Testis (tissue), 3 donors: ENCODE measurements around the gene NOTCH1. TPM values are rescaled to one million over a fixed set of nuclear protein-coding genes. Genes with fewer than 3 reads are reported as not detected.
A peak's percentile ranks its signal among the peaks of the same experiment; 100 is the strongest.

Experiments
- DNase-seq: peaks from one replicate; pipeline ENCODE4 v3.0.0-alpha.2; 2019
- H3K27ac ChIP-seq, 2 donors: fragments of 200-600 bp; sonication (generic); one replicate each; pipeline ENCODE4 v1.5.1; 2019
- H3K27me3 ChIP-seq: fragments of 200-600 bp; sonication (generic); one replicate; pipeline ENCODE4 v1.5.1; 2019
- H3K36me3 ChIP-seq: fragments of 200-600 bp; sonication (generic); one replicate; pipeline ENCODE4 v1.5.1; 2017; ENCODE audit warnings: low read depth; ENCODE audit errors: missing control alignments
- H3K4me1 ChIP-seq: fragments of 200-600 bp; sonication (generic); one replicate; pipeline ENCODE4 v1.5.1; 2019
- H3K4me3 ChIP-seq, 2 donors: fragments of 200-600 bp; sonication (generic); one replicate each; pipeline ENCODE4 v1.5.1; 2017 to 2019
- H3K9me3 ChIP-seq: fragments of 200-600 bp; sonication (generic); one replicate; pipeline ENCODE4 v1.5.1; 2017
- CTCF ChIP-seq, 3 experiments: fragments of 450-650 bp in 2 of 3; fragments of 200-600 bp in 1 of 3; sonication (generic) in 1 of 3; IDR thresholded peaks; one replicate each; pipeline ENCODE4 v1.5.1; 2016 to 2019; ENCODE audit warnings: antibody characterized with exemption in 3 of 3, mild to moderate bottlenecking in 2 of 3, moderate library complexity in 1 of 3
- POLR2A ChIP-seq: fragments of 450-650 bp; IDR thresholded peaks from one replicate; pipeline ENCODE4 v1.6.1; 2017; ENCODE audit warnings: antibody characterized with exemption, mild to moderate bottlenecking, moderate library complexity
- WGBS, 2 donors: methylation state at CpG; one replicate each; pipeline ENCODE4 v1.1.5; 2018; 5-methylcytosine and 5-hydroxymethylcytosine counted together
- intact Hi-C: fragments of 100-400 bp; cut with DNase I; formaldehyde crosslinking; loops from one replicate; pipeline ENCODE4 v1.15.1; 2023; ENCODE audit warnings: low total_unique reads
- polyA plus RNA-seq: library from polyadenylated mRNA; stranded (reverse); fragments of 350-450 nt; fragmentation: Illumina TruSeq; extraction: RNeasy Lipid Tissue Mini Kit (QIAGEN cat#74804); gene quantifications from one replicate; pipeline ENCODE4 v1.2.3, GENCODE V29; 2014; ENCODE audit warnings: low read depth, low replicate concordance; ENCODE audit not compliant: insufficient read depth
- total RNA-seq, 2 donors: library from RNA; depleted of rRNA; stranded (reverse); fragments of >200 nt; gene quantifications; one replicate each; pipeline ENCODE4 v1.2.3, GENCODE V29; 2016

NOTCH1 gene
- total and polyA plus RNA-seq, 3 donors from 2014 or later, result 7.2 to 34.1 (median 32.4) TPM

GRCh38 chr9:136541709-136542108 lies 4.1 kb downstream of the NOTCH1 start:
- H3K36me3 ChIP-seq, result no peaks in the 10 kb centered on the region

GRCh38 chr9:136541179-136541578 lies 4.7 kb downstream of the NOTCH1 start:
- Histone ChIP-seq H3K9me3 (no peaks in the 10 kb centered on the region), H3K36me3 (no peaks in the 10 kb centered on the region), H3K27me3 (no peaks in the 10 kb centered on the region), H3K4me1 (peaks cover 12% of the 10 kb centered on the region), H3K27ac (no peak overlapping the region), H3K4me3 (no peak overlapping the region)
- 87 to 88% methylated on average over 6 to 9 of the region's 9 CpGs for WGBS, 2 donors
- no peak for DNase-seq
- intact Hi-C loops, result no loop called here
- TF ChIP-seq CTCF (IDR thresholded peaks at IDR 0.05) (no peak), POLR2A (no peak)

More at GRCh38 chr9:136541709-136542108, 4.1 kb downstream of the NOTCH1 start:
- TF ChIP-seq CTCF (IDR thresholded peaks at IDR 0.05) (no peak), POLR2A (no peak)
- WGBS, 2 donors, result 92 to 94% methylated on average over 7 to 16 of the region's 16 CpGs
- Histone ChIP-seq H3K27me3 (no peaks in the 10 kb centered on the region), H3K27ac (no peak overlapping the region), H3K4me3 (no peak overlapping the region), H3K9me3 (no peaks in the 10 kb centered on the region), H3K4me1 (peaks cover 14% of the 10 kb centered on the region)
- DNase-seq, result no peak
- intact Hi-C loops, result no loop called here

- DNase-seq, result peak; percentile 74
- no peak overlapping the region for H3K4me3 ChIP-seq
- no peaks in the 10 kb centered on the region for H3K27me3 ChIP-seq
- no peaks in the 10 kb centered on the region for H3K9me3 ChIP-seq
- no peak for TF ChIP-seq CTCF (IDR thresholded peaks at IDR 0.05)
- TF ChIP-seq POLR2A, result no peak
- peaks cover 12% of the 10 kb centered on the region for H3K4me1 ChIP-seq
- WGBS, 2 donors, result 77 to 88% methylated on average over 23 to 33 of the region's 33 CpGs
- peak overlapping the region; percentile 39 to 68 for H3K27ac ChIP-seq
- H3K36me3 ChIP-seq, result no peaks in the 10 kb centered on the region
- intact Hi-C loops, result no loop called here
Observed at GRCh38 chr9:136539427-136540421, 6.1 kb downstream of the NOTCH1 start.

GRCh38 chr9:136538599-136539426 lies 7.0 kb downstream of the NOTCH1 start:
- Histone ChIP-seq H3K9me3 (no peaks in the 10 kb centered on the region), H3K36me3 (no peaks in the 10 kb centered on the region), H3K4me3 (no peak overlapping the region), H3K4me1 (peaks cover 6% of the 10 kb centered on the region), H3K27me3 (no peaks in the 10 kb centered on the region), H3K27ac (peak overlapping the region in 1 of 2 donors; percentile 68)
- intact Hi-C loops, result no loop called here
- TF ChIP-seq CTCF (IDR thresholded peaks at IDR 0.05), result no peak
- TF ChIP-seq POLR2A, result no peak
- WGBS, 2 donors, result 71 to 73% methylated on average over 21 to 24 of the region's 24 CpGs
- DNase-seq, result no peak
